ENCODE data around the gene KCNJ15. TPM values are rescaled to one million over a fixed set of nuclear protein-coding genes. Genes with fewer than 3 reads are reported as not detected.

Gene KCNJ15
- polyA plus RNA-seq, 1 donor from 2014 or later: not detected

DNA sequence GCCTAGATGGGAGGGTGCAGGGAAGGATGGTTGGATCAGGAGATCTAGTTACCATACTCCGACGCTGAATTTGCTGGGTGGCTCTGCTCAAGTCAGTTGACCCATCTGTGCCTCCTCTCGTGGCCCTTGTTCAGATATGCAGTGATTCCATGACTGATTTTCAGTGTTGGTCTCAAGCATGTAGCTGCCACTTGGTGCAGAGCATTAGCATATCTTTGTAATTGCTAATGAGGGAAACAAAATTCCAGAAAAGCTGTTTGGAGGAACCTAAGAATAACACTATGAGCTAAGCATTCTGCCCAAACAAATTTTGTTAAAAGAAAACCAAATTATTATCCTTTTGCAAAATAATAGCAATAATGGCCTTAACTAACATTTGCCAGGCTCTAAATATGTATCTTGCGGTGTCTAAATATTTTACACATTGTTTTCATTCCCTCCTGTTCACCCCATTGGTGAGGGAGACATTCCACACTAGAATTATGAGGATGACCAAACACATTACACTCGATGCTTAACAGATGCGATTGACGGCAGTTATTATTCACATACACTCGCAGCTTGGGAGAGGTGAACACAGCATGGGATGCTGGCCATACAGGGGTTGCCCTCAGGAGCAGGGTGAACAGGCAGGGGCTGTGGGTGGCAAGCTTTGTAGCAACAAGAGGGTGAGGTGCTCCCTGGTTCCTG, 69.1 kb downstream of the KCNJ15 start:
- Histone ChIP-seq H3K9me3 (ENCODE audit: low read length) (no peaks in the 10 kb centered on the region), H3K9ac (ENCODE audit: low read length) (no peak overlapping the region), H3K9me2 (ENCODE audit: insufficient read depth, low read length) (no peaks in the 10 kb centered on the region), H3F3A (ENCODE audit: insufficient read depth, low read length, poor library complexity, severe bottlenecking) (no peaks in the 10 kb centered on the region), H3K36me3 (ENCODE audit: insufficient read depth, low read length) (no peaks in the 10 kb centered on the region), H3K27me3 (ENCODE audit: insufficient read depth, low read depth, low read length) (no peaks in the 10 kb centered on the region), H4K20me1 (ENCODE audit: insufficient read depth) (no peaks in the 10 kb centered on the region), H3K4me2 (ENCODE audit: low read length) (no peak overlapping the region), H3K79me2 (replicated peaks; ENCODE audit: insufficient read depth, low read length) (no peaks in the 10 kb centered on the region), H2AFZ (ENCODE audit: low read depth, low read length) (no peak overlapping the region), H3K4me3 (ENCODE audit: low read length) (no peak overlapping the region), H3K27ac (ENCODE audit: low read length) (no peak overlapping the region)
- TF ChIP-seq, protein P1, sequence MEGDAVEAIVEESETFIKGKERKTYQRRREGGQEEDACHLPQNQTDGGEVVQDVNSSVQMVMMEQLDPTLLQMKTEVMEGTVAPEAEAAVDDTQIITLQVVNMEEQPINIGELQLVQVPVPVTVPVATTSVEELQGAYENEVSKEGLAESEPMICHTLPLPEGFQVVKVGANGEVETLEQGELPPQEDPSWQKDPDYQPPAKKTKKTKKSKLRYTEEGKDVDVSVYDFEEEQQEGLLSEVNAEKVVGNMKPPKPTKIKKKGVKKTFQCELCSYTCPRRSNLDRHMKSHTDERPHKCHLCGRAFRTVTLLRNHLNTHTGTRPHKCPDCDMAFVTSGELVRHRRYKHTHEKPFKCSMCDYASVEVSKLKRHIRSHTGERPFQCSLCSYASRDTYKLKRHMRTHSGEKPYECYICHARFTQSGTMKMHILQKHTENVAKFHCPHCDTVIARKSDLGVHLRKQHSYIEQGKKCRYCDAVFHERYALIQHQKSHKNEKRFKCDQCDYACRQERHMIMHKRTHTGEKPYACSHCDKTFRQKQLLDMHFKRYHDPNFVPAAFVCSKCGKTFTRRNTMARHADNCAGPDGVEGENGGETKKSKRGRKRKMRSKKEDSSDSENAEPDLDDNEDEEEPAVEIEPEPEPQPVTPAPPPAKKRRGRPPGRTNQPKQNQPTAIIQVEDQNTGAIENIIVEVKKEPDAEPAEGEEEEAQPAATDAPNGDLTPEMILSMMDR (IDR thresholded peaks at IDR 0.05; ENCODE audit: poor library complexity, severe bottlenecking): no peak
- TF ChIP-seq EP300 (conservative IDR thresholded peaks at IDR 0.05; ENCODE audit: poor library complexity, severe bottlenecking): no peak
- no peak for TF ChIP-seq RAD21 (conservative IDR thresholded peaks at IDR 0.05)
- TF ChIP-seq, protein P2, sequence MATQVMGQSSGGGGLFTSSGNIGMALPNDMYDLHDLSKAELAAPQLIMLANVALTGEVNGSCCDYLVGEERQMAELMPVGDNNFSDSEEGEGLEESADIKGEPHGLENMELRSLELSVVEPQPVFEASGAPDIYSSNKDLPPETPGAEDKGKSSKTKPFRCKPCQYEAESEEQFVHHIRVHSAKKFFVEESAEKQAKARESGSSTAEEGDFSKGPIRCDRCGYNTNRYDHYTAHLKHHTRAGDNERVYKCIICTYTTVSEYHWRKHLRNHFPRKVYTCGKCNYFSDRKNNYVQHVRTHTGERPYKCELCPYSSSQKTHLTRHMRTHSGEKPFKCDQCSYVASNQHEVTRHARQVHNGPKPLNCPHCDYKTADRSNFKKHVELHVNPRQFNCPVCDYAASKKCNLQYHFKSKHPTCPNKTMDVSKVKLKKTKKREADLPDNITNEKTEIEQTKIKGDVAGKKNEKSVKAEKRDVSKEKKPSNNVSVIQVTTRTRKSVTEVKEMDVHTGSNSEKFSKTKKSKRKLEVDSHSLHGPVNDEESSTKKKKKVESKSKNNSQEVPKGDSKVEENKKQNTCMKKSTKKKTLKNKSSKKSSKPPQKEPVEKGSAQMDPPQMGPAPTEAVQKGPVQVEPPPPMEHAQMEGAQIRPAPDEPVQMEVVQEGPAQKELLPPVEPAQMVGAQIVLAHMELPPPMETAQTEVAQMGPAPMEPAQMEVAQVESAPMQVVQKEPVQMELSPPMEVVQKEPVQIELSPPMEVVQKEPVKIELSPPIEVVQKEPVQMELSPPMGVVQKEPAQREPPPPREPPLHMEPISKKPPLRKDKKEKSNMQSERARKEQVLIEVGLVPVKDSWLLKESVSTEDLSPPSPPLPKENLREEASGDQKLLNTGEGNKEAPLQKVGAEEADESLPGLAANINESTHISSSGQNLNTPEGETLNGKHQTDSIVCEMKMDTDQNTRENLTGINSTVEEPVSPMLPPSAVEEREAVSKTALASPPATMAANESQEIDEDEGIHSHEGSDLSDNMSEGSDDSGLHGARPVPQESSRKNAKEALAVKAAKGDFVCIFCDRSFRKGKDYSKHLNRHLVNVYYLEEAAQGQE (IDR thresholded peaks at IDR 0.05; ENCODE audit: borderline replicate concordance): no peak
- TF ChIP-seq POLR2AphosphoS5 (IDR thresholded peaks at IDR 0.05): no peak
- TF ChIP-seq SMC3 (conservative IDR thresholded peaks at IDR 0.05; ENCODE audit: poor library complexity): no peak
- TF ChIP-seq MXI1 (conservative IDR thresholded peaks at IDR 0.05; ENCODE audit: poor library complexity, severe bottlenecking): no peak
- no peak for TF ChIP-seq EZH2 (IDR thresholded peaks at IDR 0.05; ENCODE audit: borderline replicate concordance, insufficient read depth, low read length, poor library complexity, severe bottlenecking)
- TF ChIP-seq TAF1 (IDR thresholded peaks at IDR 0.05; ENCODE audit: low read depth): no peak

DNA sequence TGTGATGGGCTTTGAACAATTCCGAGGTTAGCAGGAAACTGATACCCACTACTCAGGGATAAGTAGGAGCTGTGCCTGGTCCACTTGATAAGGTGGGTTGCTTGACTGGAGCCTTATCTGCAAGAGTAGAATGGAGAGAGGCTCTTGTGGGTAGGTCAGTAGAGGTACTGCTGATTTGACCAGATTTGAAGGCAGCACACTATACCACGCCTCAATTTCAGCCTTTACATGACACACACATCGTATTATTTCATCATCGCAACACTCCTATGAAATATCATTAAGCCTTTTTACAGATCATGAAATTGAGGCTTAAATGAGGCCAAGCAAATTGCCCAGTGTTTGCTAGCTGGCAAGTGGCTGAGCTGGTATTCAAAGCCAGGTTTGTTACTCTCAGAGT, 69.6 kb downstream of the KCNJ15 start:
- Histone ChIP-seq H4K20me1 (ENCODE audit: insufficient read depth) (no peaks in the 10 kb centered on the region), H2AFZ (ENCODE audit: low read depth, low read length) (no peak overlapping the region), H3K27ac (ENCODE audit: low read length) (no peak overlapping the region), H3F3A (ENCODE audit: insufficient read depth, low read length, poor library complexity, severe bottlenecking) (no peaks in the 10 kb centered on the region), H3K79me2 (replicated peaks; ENCODE audit: insufficient read depth, low read length) (no peaks in the 10 kb centered on the region), H3K27me3 (ENCODE audit: insufficient read depth, low read depth, low read length) (no peaks in the 10 kb centered on the region), H3K36me3 (ENCODE audit: insufficient read depth, low read length) (no peaks in the 10 kb centered on the region), H3K4me2 (ENCODE audit: low read length) (no peak overlapping the region), H3K4me3 (ENCODE audit: low read length) (no peak overlapping the region), H3K9me2 (ENCODE audit: insufficient read depth, low read length) (no peaks in the 10 kb centered on the region), H3K9me3 (ENCODE audit: low read length) (no peaks in the 10 kb centered on the region), H3K9ac (ENCODE audit: low read length) (no peak overlapping the region)
- TF ChIP-seq POLR2AphosphoS5 (IDR thresholded peaks at IDR 0.05) (no peak), EZH2 (IDR thresholded peaks at IDR 0.05; ENCODE audit: borderline replicate concordance, insufficient read depth, low read length, poor library complexity, severe bottlenecking) (no peak), RAD21 (conservative IDR thresholded peaks at IDR 0.05) (no peak), EP300 (conservative IDR thresholded peaks at IDR 0.05; ENCODE audit: poor library complexity, severe bottlenecking) (no peak), TAF1 (IDR thresholded peaks at IDR 0.05; ENCODE audit: low read depth) (no peak), MXI1 (conservative IDR thresholded peaks at IDR 0.05; ENCODE audit: poor library complexity, severe bottlenecking) (no peak), SMC3 (conservative IDR thresholded peaks at IDR 0.05; ENCODE audit: poor library complexity) (no peak)
- TF ChIP-seq, protein P1 (IDR thresholded peaks at IDR 0.05; ENCODE audit: poor library complexity, severe bottlenecking): no peak
- TF ChIP-seq, protein P2 (IDR thresholded peaks at IDR 0.05; ENCODE audit: borderline replicate concordance): no peak
